SH-SY5Y (cell line): ENCODE measurements around the gene CASK.

Experiments
- GATA2 ChIP-seq: IDR thresholded peaks from 2 replicates; pipeline ENCODE4 v1.6.1; 2011; ENCODE audit warnings: mild to moderate bottlenecking, low read depth, low read length
- GATA3 ChIP-seq: IDR thresholded peaks from 2 replicates; pipeline ENCODE4 v1.6.1; 2011; ENCODE audit warnings: low read depth, mild to moderate bottlenecking, low read length, moderate library complexity

DNA sequence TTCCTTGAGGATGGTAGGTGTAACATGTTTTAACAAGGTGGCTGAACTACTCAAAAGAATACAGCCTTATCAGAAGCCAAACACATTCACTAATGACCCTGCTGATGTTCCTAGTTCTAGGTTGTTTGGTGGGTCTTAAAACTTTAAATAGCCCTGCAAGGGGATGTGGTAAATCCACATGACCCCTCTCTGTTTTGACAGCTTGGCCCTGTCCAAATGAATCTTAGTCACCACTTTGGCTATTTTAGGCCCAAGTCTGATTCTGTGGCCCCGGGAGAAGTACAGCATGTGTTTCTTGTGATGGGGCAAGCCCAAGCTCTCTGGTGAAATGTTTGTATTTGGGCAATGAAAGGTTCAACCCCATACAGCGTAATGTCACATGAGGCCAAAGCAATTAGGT lies 289.1 kb downstream of the CASK start:
- TF ChIP-seq GATA3 (no peak), GATA2 (no peak)
